Cardiac muscle cell (in vitro differentiated cells and primary cell): ENCODE measurements around the gene LATS2. TPM values are rescaled to one million over a fixed set of nuclear protein-coding genes. Genes with fewer than 3 reads are reported as not detected.

Experiments used
- DNase-seq, 2 donors: peaks; one replicate each; pipeline versions ENCODE4 v3.0.0 to v3.0.0-alpha.2; 2010 to 2017; ENCODE audit warnings: low read depth in 1 of 2, low spot score in 1 of 2
- H3K27ac ChIP-seq: fragments of 200-600 bp; sonication (generic); 2 replicates; pipeline ENCODE4 v1.5.1; 2016
- H3K27me3 ChIP-seq: fragments of 200-600 bp; sonication (generic); 2 replicates; pipeline ENCODE4 v1.6.0; 2016; ENCODE audit warnings: control low read depth
- H3K36me3 ChIP-seq: fragments of 200-600 bp; sonication (generic); 2 replicates; pipeline ENCODE4 v1.5.1; 2016; ENCODE audit warnings: control low read depth
- H3K4me1 ChIP-seq: fragments of 200-600 bp; sonication (generic); 2 replicates; pipeline ENCODE4 v1.8.1; 2017; ENCODE audit warnings: low read depth, mild to moderate bottlenecking, mixed run types
- H3K4me3 ChIP-seq: fragments of 200-600 bp; sonication (generic); 2 replicates; pipeline ENCODE4 v1.5.1; 2016; ENCODE audit warnings: mild to moderate bottlenecking
- H3K9me3 ChIP-seq: fragments of 200-600 bp; sonication (generic); 2 replicates; pipeline ENCODE4 v1.5.1; 2017; ENCODE audit warnings: low read depth, mild to moderate bottlenecking, control low read depth
- CTCF ChIP-seq: IDR thresholded peaks from 2 replicates; pipeline ENCODE4 v1.5.1; 2012; ENCODE audit warnings: low read depth, mild to moderate bottlenecking, low read length
- polyA plus RNA-seq: library from polyadenylated mRNA; unstranded; fragments of >200 nt; fragmentation: Nextera tagmentation; extraction: Ambion mirVana; gene quantifications from 2 replicates; pipeline ENCODE4 v1.2.1, GENCODE V29; 2016
- total RNA-seq: library from RNA; depleted of rRNA; stranded (reverse); fragments of >200 nt; gene quantifications from 2 replicates; pipeline ENCODE4 v1.2.3, GENCODE V29; 2016

LATS2 gene
- total RNA-seq (8.9 and 14.7 TPM in 2 replicates), polyA plus RNA-seq (4.0 and 4.7 TPM in 2 replicates)

GRCh38 chr13:21061029-21061763 is at the start of gene LATS2:
TSS of gene LATS2 (minus strand) at chr13:21061586. CDS start at chr13:21046026, 15,560 bp downstream.
- DNase-seq: peak; percentile 98
- H3K4me1 ChIP-seq: no peaks in the 10 kb centered on the region
- no peaks in the 10 kb centered on the region for H3K27me3 ChIP-seq
- H3K9me3 ChIP-seq: no peaks in the 10 kb centered on the region
- H3K36me3 ChIP-seq: peaks cover 3% of the 10 kb centered on the region
- H3K4me3 ChIP-seq: peak within 1 kb of the TSS; percentile 91
- TF ChIP-seq CTCF: peak; percentile 29
- peak within 1 kb of the TSS; percentile 100 for H3K27ac ChIP-seq

GRCh38 chr13:21109168-21109567 is 47.8 kb upstream of the LATS2 start:
- no peaks in the 10 kb centered on the region for H3K36me3 ChIP-seq
- no peak overlapping the region for H3K4me3 ChIP-seq
- no peak for TF ChIP-seq CTCF
- H3K27ac ChIP-seq: no peak overlapping the region
- no peak for DNase-seq
- no peaks in the 10 kb centered on the region for H3K27me3 ChIP-seq
- no peaks in the 10 kb centered on the region for H3K9me3 ChIP-seq
- H3K4me1 ChIP-seq: no peaks in the 10 kb centered on the region

GRCh38 chr13:21106089-21106488 is 44.7 kb upstream of the LATS2 start:
- Histone ChIP-seq H3K9me3 (no peaks in the 10 kb centered on the region), H3K4me1 (no peaks in the 10 kb centered on the region), H3K27ac (no peak overlapping the region), H3K27me3 (no peaks in the 10 kb centered on the region), H3K4me3 (no peak overlapping the region), H3K36me3 (no peaks in the 10 kb centered on the region)
- DNase-seq: peak in 1 of 2 donors; percentile 27
- TF ChIP-seq CTCF: no peak

- Histone ChIP-seq H3K27ac (no peak overlapping the region), H3K4me1 (no peaks in the 10 kb centered on the region), H3K4me3 (no peak overlapping the region), H3K27me3 (no peaks in the 10 kb centered on the region), H3K36me3 (no peaks in the 10 kb centered on the region), H3K9me3 (no peaks in the 10 kb centered on the region)
- no peak for DNase-seq
- no peak for TF ChIP-seq CTCF
Observed at GRCh38 chr13:21104199-21105019, 43.0 kb upstream of the LATS2 start.

GRCh38 chr13:21101865-21102576 is 40.6 kb upstream of the LATS2 start:
- Histone ChIP-seq H3K9me3 (no peaks in the 10 kb centered on the region), H3K36me3 (no peaks in the 10 kb centered on the region), H3K27ac (no peak overlapping the region), H3K4me1 (no peaks in the 10 kb centered on the region), H3K27me3 (no peaks in the 10 kb centered on the region), H3K4me3 (no peak overlapping the region)
- no peak for TF ChIP-seq CTCF
- no peak for DNase-seq
